Measurements from ENCODE around the gene IL36G.
"Not testable (repeated sequence)": the region's sequence is repeated elsewhere in the genome, so short reads cannot be mapped to it uniquely, and the experiment has no call there.

IL36G gene

DNA sequence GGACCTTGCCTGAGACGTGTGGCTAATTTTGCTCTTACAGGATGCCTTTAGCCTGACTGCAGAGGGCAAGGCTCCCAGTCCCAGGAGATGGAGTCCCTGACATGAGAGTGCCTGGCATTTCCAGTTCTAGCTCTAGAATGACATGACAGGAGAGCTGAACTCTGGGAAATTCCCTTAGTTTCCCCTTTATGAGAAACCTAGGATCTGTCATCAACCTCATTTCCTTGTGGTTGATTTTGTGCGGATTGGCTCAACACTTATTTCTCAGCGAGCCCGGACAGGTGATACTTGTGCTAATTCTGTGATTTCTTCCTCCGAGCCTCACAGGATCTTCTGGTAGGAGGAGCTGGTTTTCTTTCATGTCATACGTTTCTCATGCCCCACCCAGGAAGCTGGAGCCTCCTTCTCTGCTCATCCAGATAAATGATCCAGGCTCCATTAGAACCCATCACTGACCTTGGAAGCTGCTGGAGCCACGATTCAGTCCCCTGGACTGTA is at the start of gene IL36G:
IL36G (plus strand) TSS at position 448 of the 498 bp plus-strand sequence. CDS start 633 bp downstream, outside the sequence.
- no peak for DNase-seq (ENCODE audit: low read depth)

DNA sequence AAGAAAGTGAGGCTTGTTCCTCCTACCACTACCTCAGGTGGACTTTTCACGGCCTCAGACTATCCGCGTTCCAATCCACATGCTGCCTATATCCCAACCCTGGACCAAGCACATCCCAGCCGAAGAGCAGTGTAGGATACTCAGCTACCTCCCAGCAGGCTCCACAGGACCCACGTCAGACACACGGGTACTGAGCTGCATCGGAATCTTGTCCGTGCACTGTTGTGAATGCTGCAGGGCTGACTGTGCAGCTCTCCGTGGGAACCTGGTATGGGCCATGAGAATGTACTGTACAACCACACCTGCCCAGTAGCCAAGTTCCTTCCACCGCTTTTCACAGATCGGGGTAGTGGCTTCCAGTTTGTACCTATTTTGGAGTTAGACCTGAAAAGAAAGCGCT is 44.5 kb upstream of the IL36G start:
- DNase-seq (ENCODE audit: low read depth) = no peak

DNA sequence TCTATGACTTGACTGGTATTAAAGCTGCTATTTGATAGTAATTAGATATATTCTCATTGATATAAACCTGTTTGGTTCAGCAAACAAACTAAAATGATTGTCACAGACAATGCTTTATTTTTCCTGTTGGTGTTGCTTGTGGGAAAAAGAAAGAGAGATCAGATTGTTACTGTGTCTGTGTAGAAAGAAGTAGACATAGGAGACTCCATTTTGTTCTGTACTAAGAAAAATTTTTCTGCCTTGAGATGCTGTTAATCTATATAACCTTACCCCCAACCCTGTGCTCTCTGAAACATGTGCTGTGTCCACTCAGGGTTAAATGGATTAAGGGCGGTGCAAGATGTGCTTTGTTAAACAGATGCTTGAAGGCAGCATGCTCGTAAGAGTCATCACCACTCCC is 43.7 kb upstream of the IL36G start:
- DNase-seq (ENCODE audit: low read depth) = not testable (repeated sequence)

DNA sequence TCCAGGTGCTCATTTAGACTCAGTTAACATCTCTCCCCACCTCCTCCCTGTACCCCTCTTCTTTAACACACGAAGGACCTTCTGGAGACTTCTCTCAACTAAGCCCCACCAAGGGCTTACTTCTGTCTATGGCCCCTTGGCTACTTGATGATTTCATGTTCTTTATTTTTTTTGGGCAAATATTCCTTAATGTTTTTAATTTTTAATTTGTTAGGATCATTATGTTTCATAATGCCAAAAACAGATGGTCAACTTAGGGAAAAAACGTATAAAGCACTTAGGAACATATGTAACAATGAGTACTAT is 40.9 kb upstream of the IL36G start:
- DNase-seq (ENCODE audit: low read depth) = no peak

DNA sequence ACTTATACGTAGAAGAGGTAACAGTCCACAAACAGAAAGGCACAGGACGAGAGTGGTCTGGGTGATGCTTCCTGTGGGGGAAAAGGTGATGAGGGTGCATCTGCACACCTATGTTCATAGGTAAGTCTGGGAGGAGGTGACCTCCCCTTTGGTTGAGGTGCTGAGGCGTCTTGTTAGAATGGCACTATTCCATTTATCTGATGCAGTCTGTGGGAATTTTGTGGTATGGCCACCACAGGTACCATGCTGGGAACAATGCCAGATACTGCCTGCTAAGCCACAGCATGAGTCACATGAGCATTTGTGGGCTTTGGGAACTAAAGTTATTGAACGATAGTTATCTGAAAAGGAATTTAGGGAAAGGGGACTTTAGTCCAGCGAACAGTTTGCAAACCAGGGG is 38.9 kb upstream of the IL36G start:
- DNase-seq (ENCODE audit: low read depth) = no peak

DNA sequence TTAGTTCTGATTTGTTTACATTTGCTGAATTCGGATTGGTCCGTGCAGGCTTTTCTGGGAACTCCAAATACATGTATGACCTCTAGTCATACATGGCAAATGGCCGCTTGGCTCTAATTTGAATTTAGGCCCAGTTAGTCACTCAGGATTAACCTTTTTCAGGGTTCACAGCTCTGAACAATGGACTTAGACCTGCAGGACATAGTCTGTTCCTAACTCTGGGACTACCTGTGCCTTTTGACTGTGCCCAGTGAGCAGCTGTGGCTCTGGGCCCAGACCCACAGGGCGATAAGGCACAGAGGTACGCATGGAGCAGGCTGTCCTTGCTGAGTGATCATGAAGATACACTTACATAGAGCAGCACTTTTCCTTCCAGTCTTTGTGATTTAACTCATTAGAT is 38.4 kb upstream of the IL36G start:
- DNase-seq (ENCODE audit: low read depth) = no peak

DNA sequence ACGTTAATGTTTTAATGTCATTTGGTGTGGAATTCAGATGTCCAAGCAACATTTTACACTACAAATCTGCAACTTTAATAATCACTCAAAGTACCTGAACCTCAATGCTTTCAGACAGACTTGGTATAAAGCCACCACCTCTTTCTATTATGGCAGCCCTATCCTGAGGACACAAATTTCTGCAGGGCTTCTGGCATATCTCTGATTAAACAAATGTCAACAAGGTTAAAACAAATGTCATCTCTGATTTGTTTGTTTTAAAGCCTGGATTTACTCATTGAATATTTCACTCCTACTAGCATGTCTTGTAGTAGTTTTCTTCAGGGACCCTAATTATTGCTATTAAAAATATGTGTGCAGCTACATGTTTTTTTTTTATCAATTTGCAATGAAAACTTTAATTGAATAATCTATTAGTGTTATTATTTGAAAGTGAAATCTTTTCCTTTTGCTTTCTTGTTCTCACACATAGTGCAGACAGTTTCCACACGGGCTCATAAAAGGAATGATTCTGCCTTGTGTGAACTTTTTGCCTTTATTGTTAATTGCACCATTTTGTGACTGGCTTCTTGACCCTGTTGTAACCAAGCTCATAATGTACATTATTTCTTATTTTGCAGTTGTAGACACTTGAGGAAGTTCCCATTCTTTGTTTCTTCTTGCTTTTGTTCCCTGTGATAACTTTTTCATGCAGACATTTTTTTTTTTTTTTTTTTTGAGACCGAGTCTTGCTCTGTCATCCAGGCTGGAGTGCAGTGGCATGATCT is 36.8 kb upstream of the IL36G start:
- DNase-seq (ENCODE audit: low read depth) = no peak

DNA sequence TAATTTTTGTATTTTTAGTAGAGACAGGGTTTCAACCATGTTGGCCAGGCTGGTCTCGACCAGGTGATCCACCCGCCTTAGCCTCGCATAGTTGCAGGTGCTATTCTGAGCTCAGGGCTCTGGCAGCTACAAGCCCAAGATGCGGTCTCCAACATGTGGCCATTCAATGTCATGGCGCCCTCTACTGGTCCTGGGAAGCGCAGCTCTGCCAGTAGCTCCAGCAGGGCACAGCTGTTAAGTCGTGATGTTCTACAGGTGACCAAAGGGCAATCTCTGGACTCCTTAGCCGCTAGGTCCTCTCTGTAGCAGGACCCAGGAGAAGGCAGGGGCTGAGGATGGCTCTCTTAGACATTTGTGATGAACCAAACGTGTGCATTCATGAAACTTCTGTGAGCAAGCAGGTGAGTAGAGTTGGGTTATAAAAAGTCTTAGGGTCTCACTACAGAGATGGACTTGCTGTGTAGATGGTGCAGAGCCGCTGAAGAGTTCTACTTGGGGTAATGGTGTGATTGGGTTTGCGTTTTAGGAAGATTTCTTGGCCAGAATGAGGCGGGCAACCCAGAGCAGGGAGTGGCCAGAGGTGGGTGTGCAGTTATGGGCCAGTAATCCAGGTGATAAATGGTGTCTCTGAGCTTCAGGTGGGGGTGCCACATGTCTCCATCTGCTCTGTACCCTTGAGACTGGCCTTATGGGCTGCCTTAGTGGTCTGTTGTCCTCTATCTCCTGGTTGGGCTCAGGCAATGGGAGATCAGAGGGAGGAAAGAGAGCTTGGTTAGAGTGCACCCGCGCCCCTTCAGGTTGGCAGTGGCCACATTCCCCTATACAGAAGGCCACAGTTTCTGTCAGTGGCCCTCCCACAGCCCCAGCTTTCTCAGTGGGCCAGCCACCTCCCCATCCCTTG is 35.8 kb upstream of the IL36G start:
- DNase-seq (ENCODE audit: low read depth) = no peak

DNA sequence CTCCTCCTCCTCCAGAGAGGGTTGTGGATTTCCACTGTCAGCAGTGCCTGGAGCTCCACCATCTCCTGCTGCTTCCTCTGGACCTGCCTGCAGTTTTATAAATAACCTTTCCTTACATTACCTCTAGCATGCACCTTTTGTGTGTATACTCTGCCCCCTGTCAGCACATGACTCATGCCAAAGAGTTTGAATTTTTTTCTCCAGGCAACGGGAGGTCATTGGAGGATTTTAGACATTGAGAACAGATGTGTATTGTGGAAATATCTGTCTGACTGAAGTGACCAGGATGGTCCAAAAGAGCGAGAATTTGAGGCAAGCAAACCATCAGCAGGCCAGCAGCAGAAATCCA is 35.2 kb upstream of the IL36G start:
- DNase-seq (ENCODE audit: low read depth) = no peak

DNA sequence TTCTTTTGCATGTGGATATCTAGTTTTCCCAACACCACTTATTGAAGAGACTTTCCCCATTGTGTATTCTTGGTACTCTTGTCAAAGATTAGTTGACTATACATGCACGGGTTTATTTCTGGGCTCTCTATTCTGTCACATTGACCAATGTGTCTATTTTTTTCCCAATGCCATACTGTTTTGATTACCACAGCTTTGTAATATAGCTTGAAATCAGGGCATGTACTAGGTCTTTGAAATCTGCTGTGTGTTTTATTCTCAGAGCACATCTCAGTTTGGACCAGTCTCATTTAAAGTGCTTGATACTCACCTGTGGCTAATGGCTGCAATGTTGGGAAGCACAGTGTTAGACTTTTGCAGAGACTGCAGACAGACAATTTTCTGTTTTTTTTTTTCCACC is 32.8 kb upstream of the IL36G start:
- no peak for DNase-seq (ENCODE audit: low read depth)

DNA sequence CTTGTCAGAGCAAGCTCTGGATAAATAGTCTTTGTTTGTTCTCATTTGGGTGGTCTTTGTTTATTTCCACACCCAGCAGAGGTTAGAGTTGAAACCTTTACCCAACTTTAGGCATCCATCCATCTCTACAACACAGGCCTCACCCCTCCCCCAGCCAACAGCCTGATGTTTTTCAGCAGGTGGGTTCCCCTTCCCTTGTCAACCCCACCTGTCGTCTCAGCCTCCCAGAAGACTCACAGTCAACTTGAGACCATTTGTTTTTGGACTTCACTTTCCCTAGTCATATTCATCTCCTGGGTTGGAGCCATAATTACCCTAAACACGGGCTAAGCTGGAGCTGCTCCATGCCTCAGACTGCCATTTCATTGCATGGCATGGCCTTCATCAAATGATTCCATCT is 31.7 kb upstream of the IL36G start:
- no peak for DNase-seq (ENCODE audit: low read depth)

DNA sequence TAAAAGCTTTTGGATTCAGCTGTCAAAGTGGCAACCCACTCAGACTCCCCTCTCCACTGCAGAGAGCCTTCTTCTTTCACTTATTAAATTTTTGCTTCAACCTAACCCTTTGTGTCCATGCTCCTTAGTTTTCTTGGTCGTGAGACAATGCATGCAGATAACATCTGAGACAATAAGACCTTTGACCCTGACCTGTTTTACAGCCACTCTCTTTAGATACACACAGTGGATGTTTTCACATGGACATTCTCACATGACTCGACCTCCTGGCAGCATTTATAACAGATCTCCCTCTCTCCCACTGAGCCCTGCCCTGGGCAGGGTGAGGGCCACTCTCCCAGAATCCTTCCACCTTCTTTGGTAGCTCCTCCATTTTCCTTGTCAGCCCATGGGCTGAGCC is 30.4 kb upstream of the IL36G start:
- DNase-seq (ENCODE audit: low read depth) = no peak

DNA sequence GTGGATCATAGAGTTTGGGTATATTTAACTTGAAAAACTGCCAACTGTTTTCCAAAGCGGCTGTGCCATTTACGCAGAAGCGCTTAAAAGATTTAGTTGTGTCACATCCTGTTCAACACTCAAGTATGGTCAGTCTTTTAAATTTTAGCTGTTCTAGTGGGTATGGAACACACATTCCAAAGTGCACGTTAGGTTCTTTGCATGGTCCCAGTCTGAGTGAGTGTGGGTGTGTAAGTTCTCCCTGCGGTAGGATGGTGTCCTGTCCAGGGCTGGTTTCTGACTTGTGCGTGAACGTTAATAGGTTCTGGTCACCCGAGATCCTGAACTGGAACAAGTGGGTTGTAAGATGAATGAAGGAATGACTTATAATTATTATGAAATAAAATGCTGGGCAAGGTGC is 28.4 kb upstream of the IL36G start:
- no peak for DNase-seq (ENCODE audit: low read depth)

DNA sequence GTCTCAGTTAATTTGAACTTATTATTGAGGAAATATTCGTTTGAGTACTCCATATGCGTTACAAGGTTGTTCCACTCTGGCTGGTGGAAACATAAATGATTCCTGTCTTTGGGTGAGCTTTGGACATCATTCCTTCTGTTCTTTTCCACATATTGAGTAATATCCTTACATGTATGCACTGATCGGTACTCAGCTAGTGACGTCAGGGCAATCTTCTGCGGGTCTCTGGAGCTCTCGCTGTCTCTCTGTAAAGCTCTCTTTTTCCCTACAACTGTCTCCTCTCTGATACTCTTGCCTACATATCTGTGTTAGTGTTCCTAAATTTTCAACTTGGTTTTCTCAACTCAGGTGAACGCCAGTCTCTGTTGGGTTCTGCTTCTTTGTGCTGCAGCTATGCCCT is 23.4 kb upstream of the IL36G start:
- DNase-seq (ENCODE audit: low read depth) = no peak

DNA sequence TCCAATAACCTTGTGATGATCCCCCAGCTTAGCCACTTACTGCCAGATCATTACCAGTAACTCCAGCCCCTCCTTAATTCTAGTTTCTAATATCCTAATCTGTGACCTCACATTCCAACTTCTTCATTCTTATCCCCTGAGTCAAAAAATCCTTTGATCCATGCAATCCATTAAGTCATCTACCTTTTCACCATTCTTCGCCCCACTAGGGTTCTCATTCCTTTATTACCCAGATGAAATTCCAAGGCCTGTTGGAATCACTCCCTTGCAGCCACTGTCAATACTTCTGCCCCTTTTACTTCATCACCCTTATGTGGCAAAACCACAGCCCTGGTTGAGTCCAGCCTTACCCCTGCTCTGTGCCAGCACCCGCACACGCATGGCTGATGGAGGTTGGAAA is 20.3 kb upstream of the IL36G start:
- DNase-seq (ENCODE audit: low read depth) = no peak

DNA sequence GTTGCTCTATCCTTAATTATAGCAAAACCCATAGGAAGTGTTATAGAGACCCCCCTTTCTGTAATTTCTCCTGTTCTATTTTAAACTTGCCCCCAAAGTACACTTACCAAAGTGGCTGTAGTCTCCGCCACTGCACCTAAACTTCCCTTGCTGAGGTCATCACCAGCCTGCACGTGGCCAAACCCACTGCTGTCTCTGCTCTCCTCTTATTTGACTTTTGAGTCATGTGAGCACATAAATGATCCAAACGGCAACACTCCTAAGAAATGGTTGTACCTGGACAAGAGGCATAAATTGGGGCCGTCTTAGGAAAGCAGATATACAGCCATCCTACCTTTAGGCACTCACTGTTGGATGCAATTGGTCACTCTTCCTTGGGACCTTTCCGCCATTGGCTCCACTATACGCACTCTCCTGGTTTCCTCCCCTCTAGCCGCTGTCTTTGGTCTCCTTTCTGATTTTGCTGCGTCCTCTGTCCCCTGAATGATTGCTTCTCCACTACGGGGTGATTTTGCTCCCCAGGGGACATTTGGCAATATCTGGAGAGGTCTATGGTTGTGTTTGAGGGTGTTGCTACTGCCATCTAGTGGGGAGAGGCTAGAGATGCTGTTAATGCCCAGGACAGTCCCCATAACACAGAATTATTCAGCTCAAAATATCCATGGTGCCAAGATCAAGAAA is 19.2 kb upstream of the IL36G start:
- DNase-seq (ENCODE audit: low read depth) = peak; percentile 13

DNA sequence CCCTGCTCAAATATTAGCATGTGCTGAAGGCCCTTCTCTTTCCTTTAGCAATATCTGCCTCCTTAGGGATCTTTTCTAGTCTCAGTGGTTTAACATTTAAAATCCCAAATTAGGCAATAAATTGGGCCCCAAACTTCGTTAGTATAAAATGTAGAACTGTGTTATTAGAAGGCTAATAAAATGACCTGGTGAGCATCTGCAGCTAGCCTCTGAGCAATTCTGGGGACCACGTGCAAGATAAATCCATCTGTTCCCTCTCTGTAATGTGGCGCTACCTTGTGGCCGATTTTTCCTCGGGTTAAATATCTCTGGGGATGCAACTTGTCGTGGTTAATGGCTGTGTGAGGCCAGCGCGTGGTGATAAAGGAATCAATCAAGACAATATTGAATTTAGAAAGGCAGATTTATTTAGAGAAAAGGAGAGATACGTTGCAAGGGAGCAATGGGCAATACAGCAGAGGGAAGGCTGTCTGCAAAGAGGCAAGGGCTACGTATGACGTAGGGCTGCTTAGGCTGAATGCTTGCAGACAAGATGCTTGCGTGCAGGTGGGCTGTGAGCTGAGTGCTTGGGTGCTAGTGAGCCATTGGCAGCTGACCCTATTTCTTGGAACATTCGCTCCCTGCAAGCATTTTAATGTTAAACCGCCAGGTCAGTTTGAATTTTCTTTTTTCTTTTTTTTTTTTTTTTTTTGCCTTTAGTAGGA is 18.5 kb upstream of the IL36G start:
- no peak for DNase-seq (ENCODE audit: low read depth)

DNA sequence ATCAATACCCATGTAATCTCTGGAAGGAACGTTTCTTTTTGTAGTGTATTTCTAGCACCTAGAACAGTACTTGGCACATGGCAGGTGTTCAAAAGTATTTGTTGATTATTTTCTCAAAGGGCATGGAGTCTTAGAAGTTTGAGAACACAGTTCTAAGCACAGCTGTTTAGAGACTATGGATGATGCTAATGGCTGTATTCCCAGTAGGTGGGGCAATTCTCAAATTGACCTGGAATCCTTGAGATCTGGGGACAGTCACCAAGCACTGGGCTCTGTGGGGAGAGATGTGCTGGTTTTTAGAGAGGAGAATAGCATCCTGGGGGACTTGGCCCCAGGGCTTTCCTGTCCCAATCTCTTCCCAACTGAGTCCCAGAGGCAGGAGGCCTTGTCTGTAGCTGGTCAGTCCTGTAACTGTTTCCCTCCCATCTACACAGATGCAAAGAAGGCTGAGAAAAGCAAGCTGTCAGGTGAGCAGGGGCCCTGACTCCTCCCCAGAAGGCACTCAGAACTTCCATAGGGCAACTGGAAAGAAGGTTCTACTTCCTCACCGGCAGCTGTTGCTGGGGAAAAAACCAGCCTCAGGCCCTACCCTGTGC is 17.5 kb upstream of the IL36G start:
- DNase-seq (ENCODE audit: low read depth) = no peak

DNA sequence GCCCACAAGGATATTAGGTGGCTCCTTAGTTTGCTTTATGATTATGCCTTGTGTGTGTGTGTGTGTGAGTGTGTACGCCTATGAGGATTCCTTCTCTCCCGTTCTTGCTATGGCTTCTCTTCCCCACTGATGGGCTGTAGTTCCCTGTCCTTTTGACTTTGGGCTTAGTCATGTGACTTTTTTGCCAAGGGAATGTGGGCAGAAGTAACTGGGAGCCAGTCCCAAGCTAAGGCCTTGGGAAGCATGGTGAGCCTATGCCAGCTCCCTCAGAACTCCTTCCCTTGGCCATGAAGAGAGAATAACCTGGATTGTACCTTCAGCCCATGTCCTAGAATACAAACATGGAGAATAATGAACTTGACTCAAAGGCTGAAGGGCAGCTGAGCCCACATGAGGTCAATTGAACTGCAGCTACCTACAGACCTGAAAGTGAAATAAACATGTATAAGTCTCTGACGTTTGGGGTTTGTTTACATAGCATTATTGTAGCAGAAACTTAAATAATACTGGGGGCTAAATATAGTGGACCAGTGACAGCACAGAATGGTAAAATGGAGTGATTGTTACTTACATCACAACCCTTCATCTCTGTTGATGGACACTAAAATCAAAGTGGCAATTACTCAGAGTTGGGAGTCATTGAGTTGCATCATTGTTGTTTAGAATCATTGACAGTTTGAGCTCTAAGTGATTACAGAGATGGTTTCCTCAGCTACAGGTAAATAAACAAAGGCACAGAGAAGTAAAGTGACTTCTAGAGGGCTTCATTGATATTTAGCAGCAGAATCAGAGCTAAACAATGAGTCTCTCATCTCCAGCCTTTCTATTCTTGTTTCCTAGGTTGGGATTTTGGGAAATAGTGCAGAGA is 15.3 kb upstream of the IL36G start:
- no peak for DNase-seq (ENCODE audit: low read depth)

DNA sequence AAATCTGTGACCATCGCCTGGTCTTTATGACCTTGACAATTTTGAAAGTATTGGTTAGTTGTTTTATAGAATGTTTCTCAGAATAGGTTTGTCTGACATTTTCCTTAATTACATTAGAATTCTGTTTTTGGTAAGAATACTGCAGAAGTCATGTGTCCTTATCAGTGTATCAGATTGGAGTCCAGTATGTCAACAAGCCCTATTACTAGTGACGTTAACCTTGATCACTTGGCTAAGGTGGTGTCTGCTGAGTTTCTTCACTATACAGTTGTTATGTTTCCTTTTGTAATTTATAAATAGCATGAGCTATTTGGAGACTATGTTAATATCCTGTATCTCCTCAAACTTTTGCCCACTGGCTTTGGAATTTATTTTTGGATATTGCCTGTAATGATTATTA is 10.8 kb upstream of the IL36G start:
- no peak for DNase-seq (ENCODE audit: low read depth)

All from non-pigmented ciliary epithelial cell (primary cell).